Measurements from ENCODE around the gene PKMYT1.

PKMYT1 gene

GRCh38 chr16:2996298-2996697 lies 16.1 kb upstream of the PKMYT1 start:
- H3K9me3 ChIP-seq (ENCODE audit: insufficient read depth, low read length), result no peaks in the 10 kb centered on the region
- no peaks in the 10 kb centered on the region for H4K20me1 ChIP-seq (ENCODE audit: insufficient read depth, low read length)
- no peak overlapping the region for H3K4me3 ChIP-seq (ENCODE audit: low read length)
- no peak overlapping the region for H3K9ac ChIP-seq (ENCODE audit: low read length)
- H3K79me2 ChIP-seq (ENCODE audit: low read length), result no peaks in the 10 kb centered on the region
- H3K36me3 ChIP-seq (replicated peaks; ENCODE audit: low read depth, low read length), result no peaks in the 10 kb centered on the region
- peaks cover 32% of the 10 kb centered on the region for H3K27me3 ChIP-seq (ENCODE audit: low read depth, low read length)
- H3K4me2 ChIP-seq (ENCODE audit: low read length), result no peak overlapping the region
- no peaks in the 10 kb centered on the region for H3K4me1 ChIP-seq (ENCODE audit: low read length)
- H2AFZ ChIP-seq (ENCODE audit: low read depth, low read length), result no peak overlapping the region
- H3K27ac ChIP-seq (ENCODE audit: low read length), result no peak overlapping the region
- TF ChIP-seq EZH2phosphoT487 (IDR thresholded peaks at IDR 0.05; ENCODE audit: low read depth), result no peak
- TF ChIP-seq, protein P1, sequence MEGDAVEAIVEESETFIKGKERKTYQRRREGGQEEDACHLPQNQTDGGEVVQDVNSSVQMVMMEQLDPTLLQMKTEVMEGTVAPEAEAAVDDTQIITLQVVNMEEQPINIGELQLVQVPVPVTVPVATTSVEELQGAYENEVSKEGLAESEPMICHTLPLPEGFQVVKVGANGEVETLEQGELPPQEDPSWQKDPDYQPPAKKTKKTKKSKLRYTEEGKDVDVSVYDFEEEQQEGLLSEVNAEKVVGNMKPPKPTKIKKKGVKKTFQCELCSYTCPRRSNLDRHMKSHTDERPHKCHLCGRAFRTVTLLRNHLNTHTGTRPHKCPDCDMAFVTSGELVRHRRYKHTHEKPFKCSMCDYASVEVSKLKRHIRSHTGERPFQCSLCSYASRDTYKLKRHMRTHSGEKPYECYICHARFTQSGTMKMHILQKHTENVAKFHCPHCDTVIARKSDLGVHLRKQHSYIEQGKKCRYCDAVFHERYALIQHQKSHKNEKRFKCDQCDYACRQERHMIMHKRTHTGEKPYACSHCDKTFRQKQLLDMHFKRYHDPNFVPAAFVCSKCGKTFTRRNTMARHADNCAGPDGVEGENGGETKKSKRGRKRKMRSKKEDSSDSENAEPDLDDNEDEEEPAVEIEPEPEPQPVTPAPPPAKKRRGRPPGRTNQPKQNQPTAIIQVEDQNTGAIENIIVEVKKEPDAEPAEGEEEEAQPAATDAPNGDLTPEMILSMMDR (IDR thresholded peaks at IDR 0.05; ENCODE audit: low read depth, low read length), result no peak

DNA sequence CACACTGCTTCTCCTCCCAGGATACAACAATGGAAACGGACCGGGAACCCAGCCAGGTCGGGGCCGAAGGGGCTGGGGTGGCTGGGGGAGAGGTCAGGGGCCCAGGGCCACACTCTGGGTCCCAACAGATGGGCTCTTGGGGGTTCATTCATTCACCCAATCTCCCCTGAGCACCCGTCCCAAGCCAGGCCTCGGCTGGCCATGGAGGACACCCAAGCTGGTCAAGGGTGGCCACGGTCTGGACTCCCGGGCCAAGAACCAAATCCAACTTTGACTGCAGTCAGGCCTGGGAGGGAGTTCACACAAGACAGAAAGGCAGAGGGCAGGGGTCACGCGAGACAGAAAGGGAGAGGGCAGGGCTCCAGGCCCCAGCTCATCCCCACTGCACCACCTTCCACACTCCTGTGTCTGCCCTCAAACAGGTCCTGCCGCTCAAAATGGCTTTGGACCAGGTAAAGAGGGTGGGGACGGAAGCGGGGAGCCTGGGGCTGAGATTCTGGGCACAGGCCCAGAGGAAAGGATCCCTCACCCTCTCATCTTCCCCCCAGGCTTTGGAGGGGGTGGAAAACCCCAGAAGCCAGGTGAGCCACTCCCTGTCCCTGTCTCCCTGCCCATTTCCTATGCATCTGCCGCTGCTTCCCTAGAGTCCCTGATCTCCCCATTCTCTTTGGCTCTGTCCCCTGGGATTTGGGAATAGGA lies 12.3 kb upstream of the PKMYT1 start:
- H3K79me2 ChIP-seq (ENCODE audit: low read length), result no peaks in the 10 kb centered on the region
- no peaks in the 10 kb centered on the region for H3K9me3 ChIP-seq (ENCODE audit: insufficient read depth, low read length)
- H4K20me1 ChIP-seq (ENCODE audit: insufficient read depth, low read length), result no peaks in the 10 kb centered on the region
- H2AFZ ChIP-seq (ENCODE audit: low read depth, low read length), result no peak overlapping the region
- peaks cover 35% of the 10 kb centered on the region for H3K27me3 ChIP-seq (ENCODE audit: low read depth, low read length)
- H3K4me1 ChIP-seq (ENCODE audit: low read length), result no peaks in the 10 kb centered on the region
- H3K4me2 ChIP-seq (ENCODE audit: low read length), result no peak overlapping the region
- TF ChIP-seq EZH2phosphoT487 (IDR thresholded peaks at IDR 0.05; ENCODE audit: low read depth), result no peak
- TF ChIP-seq, protein P1 (IDR thresholded peaks at IDR 0.05; ENCODE audit: low read depth, low read length), result no peak
- no peaks in the 10 kb centered on the region for H3K36me3 ChIP-seq (replicated peaks; ENCODE audit: low read depth, low read length)
- no peak overlapping the region for H3K4me3 ChIP-seq (ENCODE audit: low read length)
- H3K9ac ChIP-seq (ENCODE audit: low read length), result no peak overlapping the region
- H3K27ac ChIP-seq (ENCODE audit: low read length), result no peak overlapping the region

DNA sequence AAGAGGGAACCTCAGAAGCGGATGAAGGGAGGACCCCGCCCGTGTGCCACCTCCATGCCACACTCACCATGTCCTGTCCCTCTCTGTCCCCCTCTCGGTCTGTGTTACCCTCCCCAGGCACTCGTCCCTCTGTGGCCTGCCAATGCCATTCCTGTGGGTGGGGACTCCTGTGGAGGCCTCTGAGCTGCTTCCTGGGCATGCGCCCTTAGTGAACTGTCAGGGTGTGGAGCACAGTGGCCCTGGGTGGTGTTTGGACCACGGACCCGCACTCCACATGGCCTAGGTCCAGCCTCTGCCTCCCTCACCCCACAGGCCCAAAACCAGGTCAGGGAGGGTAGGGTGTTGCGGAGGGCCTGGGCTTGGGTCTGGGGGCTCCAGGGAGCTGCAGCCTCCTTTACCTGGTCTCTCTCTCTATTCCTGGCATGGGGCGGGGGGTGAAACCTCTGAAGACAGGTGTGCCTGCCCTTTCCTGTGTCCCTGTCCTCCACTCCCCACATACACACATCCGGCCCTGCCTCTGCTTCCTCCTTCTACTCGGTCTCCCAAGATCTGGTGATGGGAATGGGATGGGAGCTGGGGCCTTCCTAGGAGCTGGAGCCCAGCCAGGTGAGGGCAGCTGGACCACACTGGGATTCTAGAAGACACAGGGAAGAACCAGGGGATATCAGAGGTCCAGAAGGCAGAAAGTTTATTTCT lies 11.5 kb upstream of the PKMYT1 start:
- Histone ChIP-seq H3K9ac (ENCODE audit: low read length) (no peak overlapping the region), H3K4me3 (ENCODE audit: low read length) (no peak overlapping the region), H3K27ac (ENCODE audit: low read length) (no peak overlapping the region), H3K27me3 (ENCODE audit: low read depth, low read length) (peaks cover 27% of the 10 kb centered on the region), H3K79me2 (ENCODE audit: low read length) (no peaks in the 10 kb centered on the region), H3K9me3 (ENCODE audit: insufficient read depth, low read length) (no peaks in the 10 kb centered on the region), H3K4me1 (ENCODE audit: low read length) (no peaks in the 10 kb centered on the region), H2AFZ (ENCODE audit: low read depth, low read length) (no peak overlapping the region), H4K20me1 (ENCODE audit: insufficient read depth, low read length) (no peaks in the 10 kb centered on the region), H3K4me2 (ENCODE audit: low read length) (no peak overlapping the region), H3K36me3 (replicated peaks; ENCODE audit: low read depth, low read length) (no peaks in the 10 kb centered on the region)
- no peak for TF ChIP-seq EZH2phosphoT487 (IDR thresholded peaks at IDR 0.05; ENCODE audit: low read depth)
- TF ChIP-seq, protein P1 (IDR thresholded peaks at IDR 0.05; ENCODE audit: low read depth, low read length), result no peak

GRCh38 chr16:2990891-2991290 lies 10.6 kb upstream of the PKMYT1 start:
- Histone ChIP-seq H3K36me3 (replicated peaks; ENCODE audit: low read depth, low read length) (no peaks in the 10 kb centered on the region), H4K20me1 (ENCODE audit: insufficient read depth, low read length) (no peaks in the 10 kb centered on the region), H3K79me2 (ENCODE audit: low read length) (no peaks in the 10 kb centered on the region), H3K4me1 (ENCODE audit: low read length) (no peaks in the 10 kb centered on the region), H3K4me3 (ENCODE audit: low read length) (no peak overlapping the region), H2AFZ (ENCODE audit: low read depth, low read length) (no peak overlapping the region), H3K4me2 (ENCODE audit: low read length) (no peak overlapping the region), H3K27ac (ENCODE audit: low read length) (no peak overlapping the region), H3K9me3 (ENCODE audit: insufficient read depth, low read length) (no peaks in the 10 kb centered on the region), H3K27me3 (ENCODE audit: low read depth, low read length) (peaks cover 25% of the 10 kb centered on the region), H3K9ac (ENCODE audit: low read length) (no peak overlapping the region)
- TF ChIP-seq EZH2phosphoT487 (IDR thresholded peaks at IDR 0.05; ENCODE audit: low read depth), result no peak
- TF ChIP-seq, protein P1 (IDR thresholded peaks at IDR 0.05; ENCODE audit: low read depth, low read length), result no peak
